ENCODE data around the gene PLA2G4E. TPM values are rescaled to one million over a fixed set of nuclear protein-coding genes. Genes with fewer than 3 reads are reported as not detected.

The PLA2G4E gene
- total and polyA plus RNA-seq, 2 of the 13 experiments (the other 11 are each of a cell fraction or from before 2014, with no cell fraction given): not detected

- TF ChIP-seq ZNF513 (CRISPR knock-in tag; conservative IDR thresholded peaks at IDR 0.05) (no peak), ZNF572 (CRISPR knock-in tag; IDR thresholded peaks at IDR 0.05) (no peak), ARID5B (CRISPR knock-in tag; IDR thresholded peaks at IDR 0.05) (peak; percentile 58), ZBTB7B (CRISPR knock-in tag; IDR thresholded peaks at IDR 0.05) (peak; percentile 77), AGO1 (IDR thresholded peaks at IDR 0.05; ENCODE audit: low read depth, low read length, poor library complexity, severe bottlenecking) (no peak), ZNF317 (CRISPR knock-in tag; IDR thresholded peaks at IDR 0.05) (0 out of 2 replicates have a peak, but pooled peaks have one; percentile 28), NR2F2 (IDR thresholded peaks at IDR 0.05; ENCODE audit: borderline replicate concordance, low read depth) (no peak), TP53 (CRISPR knock-in tag; conservative IDR thresholded peaks at IDR 0.05) (no peak), TEF (CRISPR knock-in tag; IDR thresholded peaks at IDR 0.05) (no peak), DR1 (CRISPR knock-in tag; IDR thresholded peaks at IDR 0.05) (peak; percentile 47; the same call in 1 of the 2 replicates), ARID3A (IDR thresholded peaks at IDR 0.05; ENCODE audit: low read depth, low read length) (no peak), ZNF770 (CRISPR knock-in tag; IDR thresholded peaks at IDR 0.05) (no peak), CCDC6 (CRISPR knock-in tag; IDR thresholded peaks at IDR 0.05) (no peak; the same call in 1 of the 2 replicates), ARHGAP35 (CRISPR knock-in tag; IDR thresholded peaks at IDR 0.05; ENCODE audit: borderline replicate concordance) (no peak), NFIC (IDR thresholded peaks at IDR 0.05; ENCODE audit: low read length) (no peak), NR1H2 (CRISPR knock-in tag; IDR thresholded peaks at IDR 0.05; ENCODE audit: borderline replicate concordance, low read depth) (no peak), ERF (CRISPR knock-in tag; IDR thresholded peaks at IDR 0.05) (peak; percentile 60), ZNF207 (IDR thresholded peaks at IDR 0.05; ENCODE audit: borderline replicate concordance) (no peak), PPARG (CRISPR knock-in tag; conservative IDR thresholded peaks at IDR 0.05) (no peak)
Measured at GRCh38 chr15:42056934-42057798, 36.3 kb upstream of the PLA2G4E start (continued).

Data from HepG2 (cell line).